Measurements from ENCODE around the gene PDZK1IP1.

The PDZK1IP1 gene

DNA sequence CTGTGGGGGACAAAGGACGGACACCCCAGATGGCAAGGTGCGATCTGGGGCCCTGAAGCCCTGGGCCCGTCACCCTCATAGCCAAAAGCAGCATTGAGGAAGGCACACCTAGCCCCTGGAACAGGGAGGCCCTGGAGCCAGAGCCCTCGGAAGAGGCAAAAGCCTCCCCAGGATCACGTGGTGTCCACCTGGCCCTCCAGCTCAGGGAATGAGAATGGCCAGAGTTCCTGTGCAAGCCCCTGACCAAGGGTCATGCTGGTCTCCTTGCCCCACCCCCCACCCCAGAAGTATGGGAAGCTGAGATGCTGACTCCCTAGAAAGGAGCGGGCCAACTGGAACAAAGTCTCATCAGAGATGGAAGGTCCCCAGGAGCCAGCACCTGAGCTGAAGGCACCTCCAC is 1.0 kb upstream of the PDZK1IP1 start:
- no peak for DNase-seq (ENCODE audit: low read depth in 2 of 2)
- no peak for TF ChIP-seq CTCF (IDR thresholded peaks at IDR 0.05; ENCODE audit: low read depth, low read length)
- no peak overlapping the region for H3K4me3 ChIP-seq (replicated peaks in 1 of 2; ENCODE audit: low read depth in 2 of 2, low read length in 2 of 2)

GRCh38 chr1:47190509-47190855 is 646 bp upstream of the PDZK1IP1 start:
- no peak for TF ChIP-seq CTCF (IDR thresholded peaks at IDR 0.05; ENCODE audit: low read depth, low read length)
- no peak overlapping the region for H3K4me3 ChIP-seq (replicated peaks in 1 of 2; ENCODE audit: low read depth in 2 of 2, low read length in 2 of 2)
- DNase-seq (ENCODE audit: low read depth in 2 of 2), result no peak

GRCh38 chr1:47188791-47189785 is 748 bp downstream of the PDZK1IP1 start:
- DNase-seq (ENCODE audit: low read depth in 2 of 2), result no peak
- H3K4me3 ChIP-seq (replicated peaks in 1 of 2; ENCODE audit: low read depth in 2 of 2, low read length in 2 of 2), result no peak overlapping the region
- no peak for TF ChIP-seq CTCF (IDR thresholded peaks at IDR 0.05; ENCODE audit: low read depth, low read length)

GRCh38 chr1:47187926-47188250 is 1.9 kb downstream of the PDZK1IP1 start:
- no peak for TF ChIP-seq CTCF (IDR thresholded peaks at IDR 0.05; ENCODE audit: low read depth, low read length)
- DNase-seq (ENCODE audit: low read depth in 2 of 2), result no peak

GRCh38 chr1:47187231-47187925 is 2.5 kb downstream of the PDZK1IP1 start:
- no peak for DNase-seq (ENCODE audit: low read depth in 2 of 2)
- TF ChIP-seq CTCF (IDR thresholded peaks at IDR 0.05; ENCODE audit: low read depth, low read length), result no peak
- no peak overlapping the region for H3K4me3 ChIP-seq (replicated peaks in 1 of 2; ENCODE audit: low read depth in 2 of 2, low read length in 2 of 2)

More at GRCh38 chr1:47187926-47188250, 1.9 kb downstream of the PDZK1IP1 start:
- no peak overlapping the region for H3K4me3 ChIP-seq (replicated peaks in 1 of 2; ENCODE audit: low read depth in 2 of 2, low read length in 2 of 2)

- H3K4me3 ChIP-seq (replicated peaks in 1 of 2; ENCODE audit: low read depth in 2 of 2, low read length in 2 of 2), result no peak overlapping the region
- DNase-seq (ENCODE audit: low read depth in 2 of 2), result no peak
- no peak for TF ChIP-seq CTCF (IDR thresholded peaks at IDR 0.05; ENCODE audit: low read depth, low read length)
Measured at GRCh38 chr1:47186267-47187185, 3.3 kb downstream of the PDZK1IP1 start.
